ENCODE data around the gene RAB32. TPM values are rescaled to one million over a fixed set of nuclear protein-coding genes. Genes with fewer than 3 reads are reported as not detected.

The RAB32 gene
- 10 to 100 TPM; 12.3 to 17.7 (median 16.8) TPM for total RNA-seq

DNA sequence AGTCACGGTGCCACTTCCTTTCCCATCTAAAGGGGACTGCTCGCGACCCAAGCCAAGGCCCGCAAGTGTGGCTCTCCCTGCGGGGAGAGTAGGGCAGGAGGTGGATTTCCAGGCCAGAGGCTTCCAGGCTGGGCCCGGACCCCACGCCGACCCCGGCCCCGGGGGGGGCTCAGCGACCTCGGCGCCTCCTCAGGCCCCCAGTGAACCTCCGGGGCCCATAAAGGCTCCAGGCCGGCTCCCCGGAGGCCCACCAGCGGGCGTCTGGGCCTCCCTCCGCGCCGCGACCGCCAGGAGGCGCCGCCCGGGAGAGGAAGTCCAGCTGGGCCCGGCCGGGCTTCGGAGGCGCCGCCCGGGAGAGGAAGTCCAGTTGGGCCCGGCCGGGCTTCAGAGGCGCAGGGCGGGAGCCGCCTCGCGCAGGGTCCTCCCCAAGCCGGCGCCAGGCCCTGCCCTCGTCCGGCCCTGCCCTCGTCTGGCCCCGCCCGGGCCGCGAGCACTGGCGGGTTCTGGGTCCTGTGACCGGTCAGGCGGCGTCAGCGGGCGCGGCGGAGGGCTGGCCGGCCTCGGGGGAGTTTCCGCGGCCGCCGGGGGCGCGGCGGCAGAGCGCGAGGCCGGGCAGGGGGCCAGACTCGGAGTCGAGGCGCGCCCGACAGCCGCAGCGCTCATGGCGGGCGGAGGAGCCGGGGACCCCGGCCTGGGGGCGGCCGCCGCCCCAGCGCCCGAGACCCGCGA lies at the start of gene RAB32:
Gene RAB32 (plus strand): TSS at position 623 of the 729 bp plus-strand sequence. CDS start 39 bp downstream, at position 662.
- 6 to 11% methylated on average over 30 to 45 of the region's 86 CpGs for WGBS, 2 donors
- H3K4me3 ChIP-seq (ENCODE audit: low read depth, poor library complexity, severe bottlenecking) = peak within 1 kb of the TSS; percentile 51
- intact Hi-C loops (cut with DNase I; ENCODE audit: low total_unique reads) = no loop called here
- peak; percentile 87 to 97 for DNase-seq (ENCODE audit: low spot score in 2 of 2)
- no peak for TF ChIP-seq POLR2A (IDR thresholded peaks at IDR 0.05)
- TF ChIP-seq, protein P1, sequence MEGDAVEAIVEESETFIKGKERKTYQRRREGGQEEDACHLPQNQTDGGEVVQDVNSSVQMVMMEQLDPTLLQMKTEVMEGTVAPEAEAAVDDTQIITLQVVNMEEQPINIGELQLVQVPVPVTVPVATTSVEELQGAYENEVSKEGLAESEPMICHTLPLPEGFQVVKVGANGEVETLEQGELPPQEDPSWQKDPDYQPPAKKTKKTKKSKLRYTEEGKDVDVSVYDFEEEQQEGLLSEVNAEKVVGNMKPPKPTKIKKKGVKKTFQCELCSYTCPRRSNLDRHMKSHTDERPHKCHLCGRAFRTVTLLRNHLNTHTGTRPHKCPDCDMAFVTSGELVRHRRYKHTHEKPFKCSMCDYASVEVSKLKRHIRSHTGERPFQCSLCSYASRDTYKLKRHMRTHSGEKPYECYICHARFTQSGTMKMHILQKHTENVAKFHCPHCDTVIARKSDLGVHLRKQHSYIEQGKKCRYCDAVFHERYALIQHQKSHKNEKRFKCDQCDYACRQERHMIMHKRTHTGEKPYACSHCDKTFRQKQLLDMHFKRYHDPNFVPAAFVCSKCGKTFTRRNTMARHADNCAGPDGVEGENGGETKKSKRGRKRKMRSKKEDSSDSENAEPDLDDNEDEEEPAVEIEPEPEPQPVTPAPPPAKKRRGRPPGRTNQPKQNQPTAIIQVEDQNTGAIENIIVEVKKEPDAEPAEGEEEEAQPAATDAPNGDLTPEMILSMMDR (IDR thresholded peaks at IDR 0.05) = no peak

DNA sequence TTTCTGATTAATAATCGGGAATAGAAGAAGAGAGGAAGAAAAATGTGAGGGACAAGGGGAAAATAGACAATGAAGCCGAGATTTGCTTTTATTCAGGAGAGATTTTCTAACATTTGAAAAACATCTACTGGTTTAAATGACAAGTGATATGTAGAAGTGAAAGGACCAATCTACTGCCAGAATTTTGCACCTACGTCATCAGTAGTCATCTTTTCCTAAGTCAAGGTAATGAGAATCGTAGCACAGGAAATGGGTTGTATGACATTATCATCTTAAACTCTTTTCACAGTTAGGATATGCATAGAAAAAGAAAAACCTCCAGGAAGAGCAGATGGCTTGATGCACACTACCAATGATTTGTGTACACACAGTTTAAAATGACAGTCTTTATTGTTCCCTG lies 45.3 kb upstream of the RAB32 start:
- DNase-seq (ENCODE audit: low spot score in 2 of 2) = no peak
- TF ChIP-seq POLR2A (IDR thresholded peaks at IDR 0.05) = no peak
- TF ChIP-seq, protein P1 (IDR thresholded peaks at IDR 0.05) = no peak
- 78 to 80% methylated on average over 4 of the region's 4 CpGs for WGBS, 2 donors
- H3K4me3 ChIP-seq (ENCODE audit: low read depth, poor library complexity, severe bottlenecking) = no peak overlapping the region
- intact Hi-C loops (cut with DNase I; ENCODE audit: low total_unique reads) = no loop called here

- 82 to 89% methylated on average over 1 of the region's 1 CpG for WGBS, 2 donors
- TF ChIP-seq, protein P1 (IDR thresholded peaks at IDR 0.05) = no peak
- no peak for TF ChIP-seq POLR2A (IDR thresholded peaks at IDR 0.05)
- no peak for DNase-seq (ENCODE audit: low spot score in 2 of 2)
- H3K4me3 ChIP-seq (ENCODE audit: low read depth, poor library complexity, severe bottlenecking) = no peak overlapping the region
- intact Hi-C loops (cut with DNase I; ENCODE audit: low total_unique reads) = no loop called here
Observed at GRCh38 chr6:146503096-146503495, 40.5 kb upstream of the RAB32 start.

GRCh38 chr6:146515212-146515611 lies 28.4 kb upstream of the RAB32 start:
- 86 to 91% methylated on average over 7 of the region's 7 CpGs for WGBS, 2 donors
- TF ChIP-seq, protein P1 (IDR thresholded peaks at IDR 0.05) = no peak
- no peak for TF ChIP-seq POLR2A (IDR thresholded peaks at IDR 0.05)
- DNase-seq (ENCODE audit: low spot score in 2 of 2) = no peak
- intact Hi-C loops (cut with DNase I; ENCODE audit: low total_unique reads) = no loop called here
- H3K4me3 ChIP-seq (ENCODE audit: low read depth, poor library complexity, severe bottlenecking) = no peak overlapping the region

GRCh38 chr6:146526192-146526591 lies 17.4 kb upstream of the RAB32 start:
- H3K4me3 ChIP-seq (ENCODE audit: low read depth, poor library complexity, severe bottlenecking) = no peak overlapping the region
- intact Hi-C loops (cut with DNase I; ENCODE audit: low total_unique reads) = no loop called here
- no peak for DNase-seq (ENCODE audit: low spot score in 2 of 2)
- TF ChIP-seq, protein P1 (IDR thresholded peaks at IDR 0.05) = no peak
- TF ChIP-seq POLR2A (IDR thresholded peaks at IDR 0.05) = no peak

DNA sequence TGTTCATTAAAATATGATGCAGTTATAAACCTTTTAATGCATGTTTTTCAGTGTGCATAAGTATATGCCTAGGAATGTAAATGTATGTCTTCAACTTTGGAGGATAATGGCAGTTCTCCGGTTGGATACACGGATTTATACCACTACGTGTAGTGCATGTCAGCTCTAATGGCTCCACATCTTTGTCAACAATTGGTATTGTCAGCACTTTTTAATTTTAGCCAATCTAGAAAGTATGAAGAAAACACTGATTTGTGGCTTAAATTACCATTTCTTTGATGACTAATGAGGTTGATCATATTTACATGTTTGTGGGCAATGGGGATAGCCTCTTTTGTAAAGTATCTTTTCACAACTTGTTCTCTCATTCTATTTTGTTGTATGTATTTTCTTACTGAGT lies 10.9 kb upstream of the RAB32 start:
- H3K4me3 ChIP-seq (ENCODE audit: low read depth, poor library complexity, severe bottlenecking) = no peak overlapping the region
- DNase-seq (ENCODE audit: low spot score in 2 of 2) = no peak
- intact Hi-C loops (cut with DNase I; ENCODE audit: low total_unique reads) = no loop called here
- WGBS, 2 donors = 96 to 99% methylated on average over 3 of the region's 3 CpGs
- TF ChIP-seq POLR2A (IDR thresholded peaks at IDR 0.05) = no peak
- TF ChIP-seq, protein P1 (IDR thresholded peaks at IDR 0.05) = no peak

Data from lower leg skin (tissue), 4 donors.